NCI-H1417 (cell line): Measurements from ENCODE around the gene VANGL2.

Source experiments
- DNase-seq, 3 experiments: peaks; one replicate each; lab custom pipeline; 2025; lab: John Stamatoyannopoulos, UW

The VANGL2 gene

GRCh38 chr1:160400223-160400645, at the start of gene VANGL2:
VANGL2 (plus strand) TSS chr1:160400564; CDS start chr1:160415838, 15,274 bp downstream.
- DNase-seq: peak; percentile 77 to 95 (median 85)

DNA sequence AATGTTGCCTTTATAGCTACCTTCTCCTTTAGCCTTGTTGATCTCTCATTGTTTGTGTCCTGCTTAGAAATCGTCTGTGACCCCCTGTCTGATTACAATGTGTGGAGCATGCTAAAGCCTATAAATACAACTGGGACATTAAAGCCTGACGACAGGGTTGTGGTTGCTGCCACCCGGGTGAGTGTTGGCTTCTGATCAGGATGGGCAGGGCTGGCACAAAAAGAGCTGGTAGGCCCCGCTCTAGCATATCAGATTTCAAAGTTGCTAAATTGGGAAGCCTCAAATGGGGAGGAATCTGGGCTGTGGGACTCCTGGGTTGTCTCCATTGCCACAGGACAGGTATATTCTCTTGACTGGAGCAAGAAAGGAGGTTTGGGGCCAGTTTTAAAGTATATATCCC, 48.7 kb upstream of the VANGL2 start:
- no peak for DNase-seq

- DNase-seq: no peak
Observed at GRCh38 chr1:160352555-160352954, 47.8 kb upstream of the VANGL2 start.

DNA sequence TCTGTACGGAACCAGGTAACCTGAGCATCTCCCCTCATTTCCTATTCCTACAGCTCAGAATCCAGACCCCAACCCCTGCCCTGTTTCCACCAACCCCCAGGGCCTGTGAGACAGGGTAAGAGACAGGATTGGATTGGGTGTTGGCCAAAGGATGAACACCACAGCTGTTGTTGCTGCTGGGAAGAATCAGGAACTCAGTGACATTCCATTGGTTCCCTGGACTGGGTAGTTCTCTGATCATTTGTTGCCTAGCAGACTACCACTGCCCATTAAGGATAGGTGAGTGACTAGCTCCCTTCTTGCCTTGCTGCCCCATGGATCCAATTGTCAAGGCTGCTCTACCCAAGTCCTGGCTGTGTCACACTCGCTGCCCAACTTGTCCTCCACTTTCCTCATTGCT, 47.1 kb upstream of the VANGL2 start:
- no peak for DNase-seq

GRCh38 chr1:160354388-160354985, 45.9 kb upstream of the VANGL2 start:
- peak in 2 of 3 experiments; percentile 6 to 22 for DNase-seq

DNA sequence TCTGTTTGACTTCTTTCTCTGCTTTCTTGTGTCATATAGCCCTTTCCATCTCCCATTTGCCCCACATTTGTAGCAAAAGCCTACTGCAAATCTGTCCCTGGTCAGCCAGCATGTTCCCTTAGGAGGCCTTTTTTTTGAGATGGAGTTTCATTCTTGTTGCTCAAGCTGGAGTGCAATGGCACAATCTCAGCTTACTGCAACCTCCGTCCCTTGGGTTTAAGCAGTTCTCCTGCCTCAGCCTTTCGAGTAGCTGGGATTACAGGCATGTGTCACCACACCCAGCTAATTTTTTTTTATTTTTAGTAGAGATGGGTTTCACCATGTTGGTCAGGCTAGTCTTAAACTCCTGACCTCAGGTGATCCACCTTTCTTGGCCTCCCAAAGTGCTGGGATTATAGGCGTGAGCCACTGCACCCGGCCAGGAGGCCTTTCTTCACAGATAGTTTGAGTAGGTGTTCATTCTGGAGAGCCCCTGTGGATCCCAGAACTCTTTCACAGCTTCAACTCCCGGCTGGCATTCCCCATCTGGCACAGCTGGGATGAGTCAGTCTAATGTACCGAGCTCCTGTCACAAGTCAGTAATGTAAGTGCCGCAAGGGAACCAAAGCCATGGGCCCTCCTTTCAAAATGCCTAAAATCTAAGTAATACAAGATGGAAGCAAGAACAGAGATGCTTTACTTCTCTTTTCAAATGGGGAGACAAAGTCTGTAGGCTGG, 42.9 kb upstream of the VANGL2 start:
- DNase-seq: no peak

- DNase-seq: no peak
Observed at GRCh38 chr1:160358073-160358472, 42.3 kb upstream of the VANGL2 start.

GRCh38 chr1:160359559-160360226, 40.7 kb upstream of the VANGL2 start:
- DNase-seq: no peak

GRCh38 chr1:160360227-160360695, 40.1 kb upstream of the VANGL2 start:
- DNase-seq: no peak

DNA sequence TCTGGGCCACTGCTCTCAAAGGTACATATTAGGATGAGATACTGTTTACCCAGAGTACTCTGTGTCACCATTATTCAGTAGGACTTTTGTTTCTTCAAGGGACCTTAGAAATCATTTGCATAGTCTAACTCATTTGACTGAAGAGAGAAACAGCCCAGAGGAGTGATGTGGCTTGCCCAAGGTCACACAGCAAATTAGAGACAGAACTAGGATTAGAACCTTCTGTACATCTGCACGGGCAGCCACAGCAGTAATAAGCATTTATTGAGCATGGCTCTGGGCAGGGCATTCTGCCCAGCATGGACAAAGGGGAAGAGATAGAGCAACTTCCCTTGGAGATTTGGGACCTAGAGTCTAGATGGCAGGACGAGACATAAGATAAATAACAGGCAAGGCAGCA, 39.2 kb upstream of the VANGL2 start:
- no peak for DNase-seq

- DNase-seq: no peak
Observed at GRCh38 chr1:160361814-160362167, 38.6 kb upstream of the VANGL2 start.

GRCh38 chr1:160362168-160362957, 38.0 kb upstream of the VANGL2 start:
- no peak for DNase-seq

DNA sequence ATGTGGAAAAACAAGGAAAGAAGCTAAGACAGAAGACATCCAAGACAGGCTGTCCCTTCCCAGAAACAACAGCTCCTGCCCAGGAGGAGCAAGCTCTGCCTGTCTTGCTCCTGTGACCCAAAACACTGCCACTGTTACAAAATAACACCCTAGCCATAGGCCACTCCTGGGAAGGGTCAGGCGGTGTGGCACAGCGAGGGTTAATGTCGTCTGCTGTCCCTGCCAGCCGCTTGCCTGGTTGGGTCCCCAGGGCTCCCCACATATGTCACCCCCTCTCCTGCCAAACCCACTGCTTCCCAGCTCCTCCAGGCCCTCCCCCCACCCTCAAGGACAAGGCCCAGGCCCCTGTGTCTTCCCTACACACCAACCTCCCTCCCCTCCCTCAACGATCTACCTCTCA, 37.4 kb upstream of the VANGL2 start:
- no peak for DNase-seq

- DNase-seq: no peak
Observed at GRCh38 chr1:160363951-160364735, 36.2 kb upstream of the VANGL2 start.

- DNase-seq: no peak
Observed at GRCh38 chr1:160365325-160365724, 35.0 kb upstream of the VANGL2 start.

DNA sequence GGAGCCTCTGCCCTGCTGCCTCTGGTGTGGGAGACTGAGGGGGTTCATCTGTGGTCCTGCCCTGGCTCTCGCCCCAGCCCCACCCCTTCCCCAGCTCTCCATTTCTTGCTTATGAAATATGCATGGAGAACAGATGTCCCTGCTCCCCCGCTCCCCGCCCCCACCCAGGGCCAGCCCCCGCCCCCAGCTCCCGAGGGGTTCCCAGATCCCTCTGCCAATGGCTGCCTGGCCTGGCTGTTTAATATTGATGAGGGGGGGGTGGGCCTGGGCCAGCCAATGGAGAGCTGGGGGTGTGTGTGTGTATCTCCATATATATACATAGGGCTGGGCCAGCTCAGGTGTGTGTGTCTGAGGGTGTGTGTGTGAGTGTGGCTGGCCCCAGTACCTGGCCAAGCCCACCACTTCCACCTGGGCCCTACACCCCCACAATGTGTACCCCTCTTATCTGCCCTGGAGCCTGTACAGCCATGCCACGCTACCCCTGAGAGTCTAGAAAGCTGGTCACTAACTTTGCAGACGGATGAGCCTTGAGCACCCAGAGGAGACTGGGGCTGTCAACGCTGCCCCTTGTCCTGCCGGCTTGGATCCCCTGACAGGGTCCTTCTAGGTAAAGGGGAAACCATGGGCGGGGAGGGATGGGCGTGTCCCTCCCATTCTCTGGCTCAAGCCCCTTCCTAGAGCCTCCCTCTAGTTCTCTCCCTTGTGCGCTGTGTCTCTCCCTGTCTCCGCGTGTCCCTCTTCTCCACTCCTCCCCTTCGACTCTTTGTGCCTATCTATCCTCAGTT, 33.4 kb upstream of the VANGL2 start, which contains the start of gene NHLH1:
Gene NHLH1, plus strand, starts transcription at position 341 of the 785 bp plus-strand sequence. CDS start 3,661 bp downstream, outside the sequence.
- no peak for DNase-seq

- no peak for DNase-seq
Observed at GRCh38 chr1:160367516-160367900, 32.9 kb upstream of the VANGL2 start.

DNA sequence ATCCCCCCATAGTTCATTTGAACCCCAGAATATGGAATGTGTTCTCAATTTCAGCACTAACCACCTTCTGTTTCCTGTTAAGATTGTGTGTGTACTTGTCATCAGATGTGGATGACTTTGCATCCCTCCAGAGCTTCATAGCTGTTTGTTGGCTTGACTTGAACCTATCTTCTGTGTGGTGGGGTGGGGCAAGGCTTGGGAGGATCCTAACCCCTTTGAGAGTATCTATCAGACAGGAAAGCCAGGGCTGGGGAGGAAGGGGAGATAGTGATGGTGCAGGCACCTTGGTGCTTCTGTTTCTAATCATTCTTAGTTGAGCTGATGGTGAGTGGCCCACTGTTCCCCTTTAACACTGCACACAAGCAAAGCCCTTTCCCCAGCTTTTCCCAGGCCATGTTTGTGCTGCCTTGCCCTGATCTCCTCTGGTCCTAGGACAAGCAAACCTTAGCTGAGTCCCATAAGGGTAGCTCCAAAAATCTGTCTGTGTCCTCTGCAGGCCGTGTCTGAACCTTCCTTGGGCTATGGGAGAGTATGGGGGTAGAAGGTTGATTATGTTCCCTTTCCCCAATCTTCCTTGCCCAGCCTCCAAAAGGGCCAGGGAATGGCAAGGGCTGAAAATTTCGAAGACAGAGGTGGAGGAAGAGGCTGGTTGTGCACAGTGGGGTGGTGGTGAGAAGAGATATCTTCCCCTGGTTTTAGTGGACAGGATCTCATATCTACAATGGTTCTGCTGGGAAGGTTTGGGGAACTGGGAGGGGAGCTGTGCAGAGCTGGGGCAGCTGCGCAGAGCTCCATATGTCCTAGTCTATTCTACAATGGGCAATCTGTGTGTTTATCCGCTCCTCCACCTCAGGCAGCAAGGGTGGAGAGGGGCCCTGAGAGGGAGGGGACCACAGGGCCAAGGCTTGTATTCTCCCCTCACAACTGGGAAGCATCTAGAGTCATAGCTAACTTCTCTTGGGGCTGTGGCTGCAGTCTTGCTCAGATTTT, 32.1 kb upstream of the VANGL2 start:
- DNase-seq: no peak

DNA sequence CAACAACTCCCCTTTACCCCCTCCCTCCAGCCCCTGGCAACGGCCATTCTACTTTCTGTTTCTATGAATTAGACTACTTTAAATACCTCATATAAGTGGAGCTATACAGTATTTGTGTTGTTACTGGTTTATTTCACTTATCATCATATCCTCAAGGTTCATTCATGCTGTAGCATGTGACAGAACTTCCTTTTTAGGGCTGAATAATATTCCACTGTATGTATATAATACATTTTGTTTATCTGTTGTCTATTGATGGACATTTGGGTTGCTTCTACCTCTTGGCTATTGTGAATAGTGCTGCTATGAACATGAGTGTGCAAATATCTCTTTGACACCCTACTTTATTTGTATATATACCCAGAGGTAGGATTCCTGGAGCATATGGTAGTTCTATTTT, 31.3 kb upstream of the VANGL2 start:
- DNase-seq: no peak
